HG03469 (cell line): ENCODE results near the gene TOMM5.

Experiments used
- ATAC-seq: cut with Tn5 transposase; IDR thresholded peaks from one replicate; pipeline ENCODE4 v1.9.1; 2021; ENCODE audit warnings: mild to moderate bottlenecking, moderate library complexity, moderate number of reproducible peaks; ENCODE audit not compliant: unreplicated experiment

The TOMM5 gene

DNA sequence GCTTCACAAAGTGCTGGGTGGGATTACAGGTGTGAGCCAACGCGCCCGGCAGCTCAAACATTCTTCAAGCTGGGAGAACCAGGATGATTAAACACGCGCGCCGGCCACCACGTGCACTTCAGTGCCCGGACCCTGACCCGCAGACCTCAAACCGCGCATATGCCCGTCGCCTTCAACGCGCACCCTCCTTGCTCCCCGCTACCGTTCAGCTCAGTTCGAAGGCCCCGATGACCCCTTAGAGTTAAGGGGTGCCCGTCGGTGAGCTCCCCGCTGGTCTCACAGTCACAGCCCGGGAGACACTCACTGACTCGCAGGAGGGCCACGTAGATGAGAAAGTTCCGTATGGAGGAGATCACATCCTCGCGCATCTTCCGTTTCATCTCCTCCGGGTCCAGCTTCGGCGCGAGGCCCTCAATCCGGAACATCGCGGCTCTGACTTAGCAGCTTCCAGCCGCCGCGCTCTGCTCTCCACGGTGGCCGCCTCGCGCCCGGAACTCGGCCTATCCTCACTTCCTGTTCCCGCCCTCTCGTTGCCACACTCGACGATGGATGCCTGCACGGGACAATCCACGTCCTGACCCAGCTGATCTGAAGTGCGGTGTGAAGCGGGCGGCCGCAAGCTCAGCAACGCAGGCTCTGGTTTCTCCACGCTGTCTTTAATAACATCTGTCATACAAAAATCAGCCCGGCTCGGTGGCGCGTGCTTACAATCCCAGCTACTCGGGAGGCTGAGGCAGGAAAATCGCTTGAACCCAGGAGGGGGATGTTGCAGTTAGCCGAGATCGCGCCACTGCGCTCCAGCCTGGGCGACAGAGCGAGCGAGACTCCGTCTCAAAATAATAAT, at the start of gene TOMM5:
TSS of gene TOMM5 (minus strand) at position 490 of the 844 bp plus-strand sequence. CDS start at position 425, 65 bp downstream.
- peak; percentile 72 for ATAC-seq

DNA sequence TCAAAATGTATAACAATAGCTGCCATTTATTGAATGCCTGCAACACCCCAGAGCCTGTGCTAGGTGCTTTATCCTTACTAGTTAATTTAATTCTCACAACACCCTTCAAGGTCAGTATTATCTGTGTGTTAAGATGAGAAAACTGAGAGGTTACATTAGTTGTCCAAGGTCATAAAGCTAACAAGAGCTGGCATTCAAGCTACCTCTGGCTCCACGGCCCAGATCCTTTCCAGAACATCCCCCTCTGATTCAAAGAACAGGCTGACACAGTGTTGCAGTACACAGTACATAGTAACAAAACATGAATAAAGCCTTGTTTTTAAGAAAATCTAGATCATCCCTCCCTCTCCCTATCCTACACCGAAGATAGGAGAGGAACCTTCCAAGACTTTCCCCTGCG, 48.9 kb upstream of the TOMM5 start:
- no peak for ATAC-seq

DNA sequence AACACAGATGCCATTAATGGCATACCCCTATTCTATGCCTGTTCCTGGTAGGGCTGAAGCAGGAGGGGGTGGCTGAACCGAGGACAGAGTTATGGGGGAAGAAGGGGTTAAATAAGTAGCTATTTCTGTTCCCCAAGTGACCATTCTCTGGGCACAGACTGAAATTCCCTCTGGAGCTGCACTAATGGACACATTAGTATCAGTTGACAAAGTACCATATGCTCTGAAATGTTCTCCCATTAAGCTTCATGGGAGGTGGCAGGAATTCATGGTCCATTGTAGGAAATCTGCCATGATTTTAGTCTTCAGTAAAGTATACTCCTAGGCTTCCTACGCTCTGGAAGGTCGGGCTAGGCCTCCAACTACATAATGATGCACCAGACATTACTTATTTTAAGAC, 47.8 kb upstream of the TOMM5 start:
- no peak for ATAC-seq

DNA sequence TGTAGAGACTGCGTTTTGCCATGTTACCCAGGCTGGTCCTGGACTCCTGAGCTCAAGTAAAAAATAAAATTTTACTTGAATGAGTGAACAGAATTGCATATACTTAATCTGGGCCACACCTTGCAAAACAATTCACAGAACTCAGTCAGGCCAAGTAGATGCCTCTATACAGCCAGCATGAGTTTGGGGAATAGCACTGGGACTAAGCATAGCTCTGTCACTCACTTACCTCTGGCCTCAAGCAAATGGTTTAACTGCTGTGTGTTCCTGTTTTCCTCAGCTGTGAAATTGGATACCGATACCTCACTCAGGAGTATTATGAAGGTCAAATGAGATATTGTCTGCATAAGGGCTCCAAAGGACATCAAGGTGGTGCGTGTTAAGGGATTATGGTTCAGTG, 47.4 kb upstream of the TOMM5 start:
- no peak for ATAC-seq

DNA sequence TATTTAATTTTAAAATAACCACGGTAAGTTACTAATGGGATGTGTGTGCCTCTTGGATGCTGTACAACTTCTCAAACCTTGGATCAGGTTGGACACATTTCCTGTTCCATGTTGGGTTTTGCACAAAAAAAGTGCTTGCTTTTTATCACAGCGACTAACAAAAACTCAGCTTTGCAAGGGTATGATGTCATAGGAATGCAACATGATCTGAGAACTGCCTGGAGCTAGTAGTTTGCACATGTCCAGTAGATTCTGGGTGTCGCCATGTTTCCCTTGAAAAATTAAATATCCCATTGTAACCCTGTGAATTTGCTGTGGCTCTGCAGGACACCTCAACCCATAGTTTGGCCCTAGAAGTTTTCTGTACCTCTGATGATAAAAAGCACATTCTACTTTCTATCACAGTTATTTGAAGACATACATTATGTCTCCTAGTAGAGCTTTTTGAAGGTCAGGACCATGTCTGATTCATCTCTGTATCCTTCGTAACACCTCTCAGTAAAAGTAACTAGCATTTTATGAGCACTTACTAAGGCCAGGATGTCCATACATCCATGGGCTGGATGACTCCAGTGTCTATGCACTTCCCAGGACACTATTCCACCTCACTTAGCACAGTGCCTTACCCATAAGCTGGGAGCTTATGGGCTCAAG, 46.8 kb upstream of the TOMM5 start:
- no peak for ATAC-seq

DNA sequence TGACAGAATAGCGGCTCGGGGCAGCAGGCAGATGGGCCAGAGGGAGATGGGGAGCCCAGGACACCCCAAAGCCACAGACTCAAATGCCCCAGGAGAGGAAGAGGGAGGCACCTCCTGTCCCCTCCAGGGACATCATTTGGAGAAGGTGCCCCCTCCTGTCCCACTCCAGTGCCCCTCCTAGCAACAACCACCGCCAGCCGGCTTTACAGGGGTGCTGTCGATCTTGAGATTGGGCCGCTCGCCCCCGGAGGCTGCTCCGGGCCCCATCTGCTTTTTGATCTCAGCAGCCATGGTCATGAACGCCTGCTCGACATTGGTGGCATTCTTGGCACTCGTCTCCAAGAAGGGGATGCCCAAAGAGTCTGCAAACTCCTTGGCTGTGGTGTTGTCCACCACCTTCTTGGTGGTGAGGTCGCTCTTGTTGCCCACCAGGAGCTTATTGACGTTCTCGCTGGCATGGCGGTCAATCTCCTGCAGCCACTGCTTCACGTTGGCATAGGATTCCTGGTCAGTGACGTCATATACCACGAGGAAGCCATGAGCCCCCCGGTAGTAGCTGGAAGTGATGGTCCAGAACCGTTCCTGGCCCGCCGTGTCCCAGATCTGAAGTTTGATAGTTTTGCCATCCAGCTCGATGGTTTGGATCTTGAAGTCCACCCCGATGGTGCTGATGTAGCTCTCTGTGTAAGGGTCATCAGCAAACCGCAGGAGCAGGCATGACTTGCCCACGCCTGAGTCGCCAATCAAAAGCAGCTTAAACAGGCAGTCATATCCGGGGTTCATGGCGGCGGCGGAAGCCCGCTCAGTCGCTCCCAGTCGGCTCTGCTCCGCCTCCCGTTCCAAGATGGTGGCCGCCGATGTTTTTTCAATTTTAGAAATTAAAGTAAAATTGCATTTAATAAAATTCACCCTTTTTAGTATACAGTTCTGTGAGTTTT, 44.4 kb upstream of the TOMM5 start:
- no peak for ATAC-seq

DNA sequence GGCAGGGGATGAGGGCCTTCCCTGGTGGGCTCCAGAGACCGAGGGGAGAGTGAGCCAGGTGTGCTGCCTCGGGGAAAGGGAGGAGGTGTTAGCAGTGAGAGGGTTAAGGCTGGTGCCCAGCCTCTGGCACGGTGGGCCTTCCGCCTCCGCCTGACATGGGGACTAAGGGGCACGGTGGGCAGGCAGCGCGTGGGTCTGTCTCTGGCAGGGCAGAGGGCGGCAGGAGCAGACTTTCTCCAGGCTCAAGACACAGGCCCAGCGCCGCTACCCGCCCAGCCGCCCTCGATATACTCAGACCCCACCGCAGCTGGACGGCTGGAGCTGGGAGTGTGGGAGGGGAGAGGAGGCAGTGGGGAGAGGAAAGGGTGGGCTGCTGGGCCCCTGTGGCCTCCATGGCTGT, 43.4 kb upstream of the TOMM5 start:
- no peak for ATAC-seq

DNA sequence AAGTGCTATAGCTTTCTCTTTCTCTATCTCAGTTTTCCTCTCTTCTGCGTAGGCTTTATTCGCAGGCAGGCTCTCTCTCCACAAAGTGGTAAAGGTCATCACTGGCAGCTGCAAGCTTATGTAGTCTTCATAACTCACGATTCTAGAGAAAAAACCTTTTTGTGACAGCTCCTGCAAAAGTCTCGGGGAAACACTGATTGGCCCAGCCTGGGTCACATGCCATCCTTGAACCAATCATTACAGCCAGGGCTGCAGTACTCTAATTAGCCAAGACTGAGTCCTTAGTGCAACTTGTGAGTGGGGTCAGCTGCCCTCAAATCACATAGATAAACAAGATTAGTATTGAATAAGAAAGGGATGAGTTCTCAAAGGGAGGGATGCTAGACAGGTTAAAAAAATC, 40.1 kb upstream of the TOMM5 start:
- no peak for ATAC-seq

DNA sequence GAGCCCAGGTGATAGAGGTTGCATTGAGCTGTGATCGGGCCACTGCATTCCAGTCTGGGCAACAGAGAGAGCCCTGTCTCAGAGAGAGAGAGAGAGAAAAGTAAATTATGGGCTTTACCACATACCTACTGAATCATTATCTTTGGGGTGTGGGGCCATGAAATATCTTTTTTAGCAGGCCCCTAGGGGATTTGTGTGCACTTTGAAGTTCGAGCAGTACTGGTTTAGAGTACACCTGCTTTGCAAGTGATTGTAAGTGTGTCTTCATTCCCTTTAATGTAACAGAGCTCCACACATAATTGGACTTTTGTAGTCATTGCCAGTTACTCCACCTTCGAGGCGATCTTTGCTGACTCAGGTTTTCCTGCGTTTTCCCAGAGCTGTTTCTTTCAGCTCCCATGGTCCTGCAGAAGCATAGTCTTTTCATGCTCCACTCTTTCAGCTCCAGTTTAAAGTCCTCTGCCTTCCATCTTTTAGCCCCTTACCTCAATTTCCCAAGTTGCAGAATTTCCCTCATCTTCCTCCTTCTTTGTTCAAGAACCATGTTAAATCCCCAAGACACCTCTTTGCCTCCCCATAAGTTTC, 34.4 kb upstream of the TOMM5 start:
- ATAC-seq: no peak

DNA sequence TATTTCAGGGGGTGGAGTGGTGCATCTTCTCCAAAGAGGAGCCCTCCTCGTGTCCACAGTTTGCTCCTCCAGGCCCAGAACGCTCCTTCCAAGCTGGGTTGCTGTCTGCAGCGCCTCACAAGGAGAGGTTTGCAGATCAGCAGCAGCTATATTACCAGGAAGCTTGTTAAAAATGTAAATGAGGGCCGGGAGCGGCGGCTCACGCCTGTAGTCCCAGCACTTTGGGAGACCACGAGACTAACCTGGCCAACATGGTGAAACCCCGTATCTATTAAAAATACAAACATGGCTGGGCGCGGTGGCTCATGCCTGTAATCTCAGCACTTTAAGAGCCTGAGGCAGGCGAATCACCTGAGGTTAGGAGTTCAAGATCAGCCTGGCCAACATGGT, 33.4 kb upstream of the TOMM5 start:
- ATAC-seq: no peak

DNA sequence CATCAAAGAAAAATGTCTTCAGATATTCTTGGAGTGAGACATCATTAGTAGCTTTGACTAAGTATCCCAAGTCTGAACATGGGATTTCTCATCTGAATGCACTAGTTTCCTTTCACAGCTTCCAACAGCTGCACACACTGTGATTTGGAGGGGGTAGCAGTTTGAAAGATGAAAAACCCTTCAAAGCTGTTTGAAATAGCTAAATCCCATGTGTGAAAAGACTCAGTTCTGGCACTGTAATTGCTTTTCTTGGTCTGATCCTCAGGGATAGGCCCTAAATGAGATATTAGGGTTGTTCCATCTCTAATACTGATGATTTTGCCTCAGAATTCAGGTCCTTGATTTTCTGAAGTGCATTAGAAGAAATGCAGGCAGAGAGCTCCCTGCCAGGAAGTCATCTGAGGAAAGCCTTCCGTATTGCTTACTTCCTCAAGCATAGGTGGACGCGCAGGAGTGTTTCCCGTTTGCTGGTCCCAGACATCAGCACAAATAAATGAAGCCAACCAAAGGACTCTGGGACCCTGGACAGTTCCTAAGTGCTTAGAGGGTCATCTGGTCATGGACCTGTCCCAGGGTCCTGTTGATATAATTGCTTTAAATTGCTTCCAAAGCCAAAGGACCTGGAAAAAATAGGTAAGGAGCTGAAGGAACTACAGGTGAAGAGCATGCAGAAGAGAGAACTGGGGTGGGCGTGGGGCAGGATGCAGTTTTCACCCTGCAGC, 32.8 kb upstream of the TOMM5 start:
- ATAC-seq: no peak

DNA sequence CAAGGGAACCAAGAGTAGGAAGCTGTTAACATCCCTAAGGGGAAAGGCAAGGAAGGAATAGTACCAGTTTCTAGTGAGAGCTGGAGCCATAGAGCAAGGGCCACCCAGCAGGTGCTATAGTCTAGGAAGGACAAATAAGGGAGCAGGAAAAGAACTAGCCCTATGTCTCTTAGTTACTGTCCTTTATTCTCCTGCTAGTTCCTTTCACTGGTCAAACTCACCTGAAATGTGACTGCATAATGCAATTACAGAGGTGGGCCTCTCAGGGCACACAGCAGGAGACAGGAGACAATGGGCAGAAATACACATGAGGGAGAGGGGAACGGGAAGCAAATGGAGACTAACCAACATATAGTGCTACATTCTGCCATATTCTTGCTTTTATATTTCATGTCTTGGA, 31.7 kb upstream of the TOMM5 start:
- no peak for ATAC-seq

DNA sequence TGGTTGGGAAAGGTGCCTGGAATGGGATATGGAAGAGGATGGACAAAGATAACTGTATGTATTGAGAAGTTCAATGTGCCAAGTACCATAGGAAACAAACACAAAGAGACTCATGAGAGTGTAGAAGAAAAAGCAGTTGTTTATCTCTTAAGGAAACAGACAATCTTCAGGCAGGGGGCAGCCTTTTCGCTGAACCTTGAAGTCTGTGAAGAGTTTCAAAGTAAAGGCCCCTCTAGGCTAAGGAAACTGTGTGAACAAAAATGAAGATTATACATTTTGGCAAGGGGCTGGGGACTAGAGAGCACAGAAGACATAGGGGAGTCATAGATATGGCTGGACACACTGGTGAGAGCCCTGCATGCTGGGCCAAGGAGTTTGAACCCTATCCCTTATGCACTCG, 30.9 kb upstream of the TOMM5 start:
- no peak for ATAC-seq

DNA sequence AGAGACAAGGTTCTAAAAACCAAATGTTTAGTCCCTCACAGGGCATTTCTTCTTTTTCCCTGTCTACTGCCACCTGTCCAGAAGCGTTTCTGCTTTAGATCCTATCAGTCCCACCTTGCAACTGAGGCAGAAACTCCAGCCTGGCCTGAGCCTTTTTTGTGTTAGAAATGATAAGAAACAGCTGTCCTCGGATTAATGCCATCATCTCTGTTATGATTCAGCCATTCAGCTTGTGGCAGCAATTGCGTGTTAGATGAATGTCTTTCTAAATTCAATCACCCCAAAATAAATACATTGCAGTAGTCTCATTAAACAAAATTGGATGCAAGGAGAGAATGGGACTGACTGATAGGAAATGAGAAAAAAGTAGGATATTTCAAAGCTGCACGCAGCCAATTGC, 30.1 kb upstream of the TOMM5 start:
- ATAC-seq: no peak

DNA sequence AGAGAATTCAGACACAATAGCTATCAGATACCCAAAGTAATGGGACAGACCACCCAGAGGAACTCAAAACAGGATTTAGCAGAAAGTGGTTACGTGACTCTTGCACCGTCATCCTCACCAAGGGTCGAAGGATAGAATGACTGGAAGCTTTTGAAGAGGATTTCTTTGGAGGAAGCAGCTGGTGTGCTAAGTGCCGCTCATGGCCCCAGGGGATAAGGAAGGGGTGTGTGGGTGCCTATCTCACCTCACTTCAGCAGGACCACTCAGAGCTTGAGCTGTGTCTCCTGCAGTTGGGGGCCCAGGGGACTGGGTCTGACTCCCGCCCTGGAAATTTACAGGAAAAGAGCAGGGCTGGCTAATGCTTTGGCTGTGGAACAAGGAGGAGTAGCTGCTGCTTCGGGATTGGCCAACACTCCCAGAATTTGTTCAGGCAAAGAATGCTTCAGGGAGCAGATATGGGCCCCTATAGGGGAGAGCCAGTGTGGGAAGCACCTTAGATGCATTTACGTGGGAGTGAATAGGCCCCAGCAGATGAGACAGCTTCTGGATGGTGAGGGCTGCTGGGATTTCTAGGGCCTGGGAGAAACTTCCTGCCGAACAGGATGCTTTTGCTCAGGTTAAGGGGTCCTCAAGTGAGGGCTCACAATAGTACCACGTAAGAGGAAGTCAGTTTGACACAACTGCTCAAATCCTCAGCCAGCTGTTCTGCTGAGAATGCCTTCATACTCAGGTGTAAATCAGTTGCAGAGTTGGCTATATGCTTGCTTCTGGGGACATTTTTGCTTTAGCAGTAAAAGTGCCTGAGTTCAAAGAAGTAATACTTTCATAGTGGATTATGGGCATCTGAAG, 29.1 kb upstream of the TOMM5 start:
- ATAC-seq: no peak

DNA sequence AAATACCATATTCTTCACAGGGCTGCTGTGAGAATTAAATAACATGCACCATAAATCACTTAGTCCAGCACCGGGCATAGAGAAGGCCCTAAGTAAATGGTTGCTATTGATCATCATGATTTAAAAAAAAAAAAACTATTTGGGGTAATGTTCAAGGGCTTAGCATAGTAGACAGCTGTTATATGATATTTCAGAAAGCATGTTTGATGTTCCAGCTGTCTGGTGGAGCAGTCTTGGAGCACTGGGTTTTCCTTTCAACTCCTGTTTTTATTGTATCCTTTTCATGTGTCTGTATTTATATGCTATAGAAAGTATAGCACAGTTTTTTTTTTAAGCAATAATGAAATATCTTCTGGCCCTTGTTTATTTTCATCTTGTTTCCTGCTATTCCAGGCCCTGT, 28.0 kb upstream of the TOMM5 start:
- ATAC-seq: no peak

DNA sequence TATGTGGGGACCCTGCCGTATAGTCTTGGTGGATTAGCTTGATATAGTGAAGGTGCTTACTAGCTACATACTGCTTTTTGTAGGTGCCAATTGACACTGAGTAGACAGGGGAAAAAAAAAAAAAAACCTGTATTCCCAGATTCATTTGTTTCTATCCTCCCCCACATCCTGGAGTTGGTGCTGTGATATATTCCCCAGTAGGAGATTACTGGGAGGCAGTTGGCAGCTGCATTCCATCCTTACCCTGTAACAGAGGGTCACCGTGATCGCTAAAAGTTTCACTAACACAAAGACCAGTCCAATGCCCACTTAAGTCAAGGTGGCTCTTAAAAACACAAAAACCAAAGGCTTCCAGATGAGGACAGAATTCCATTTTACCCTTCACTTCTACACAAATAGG, 27.4 kb upstream of the TOMM5 start:
- no peak for ATAC-seq

DNA sequence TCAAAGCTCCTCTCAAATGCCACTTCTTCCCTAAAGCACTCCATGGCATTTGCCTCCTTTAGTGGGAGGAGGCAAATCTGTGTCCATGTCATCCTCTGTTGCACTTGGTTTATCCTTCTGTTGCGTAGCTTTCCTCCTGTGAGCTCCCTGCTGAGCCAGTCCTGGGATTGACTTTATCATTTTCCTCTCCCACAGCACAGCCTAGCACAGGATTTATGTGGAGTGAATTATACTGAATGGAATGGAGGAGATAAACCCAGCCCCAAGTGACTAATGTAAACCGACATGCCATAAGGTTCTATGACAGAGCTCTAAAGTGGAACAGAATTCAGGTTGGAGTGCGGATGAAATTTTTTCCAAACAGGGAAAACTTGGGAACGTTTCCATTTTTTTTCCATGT, 26.4 kb upstream of the TOMM5 start:
- ATAC-seq: no peak

DNA sequence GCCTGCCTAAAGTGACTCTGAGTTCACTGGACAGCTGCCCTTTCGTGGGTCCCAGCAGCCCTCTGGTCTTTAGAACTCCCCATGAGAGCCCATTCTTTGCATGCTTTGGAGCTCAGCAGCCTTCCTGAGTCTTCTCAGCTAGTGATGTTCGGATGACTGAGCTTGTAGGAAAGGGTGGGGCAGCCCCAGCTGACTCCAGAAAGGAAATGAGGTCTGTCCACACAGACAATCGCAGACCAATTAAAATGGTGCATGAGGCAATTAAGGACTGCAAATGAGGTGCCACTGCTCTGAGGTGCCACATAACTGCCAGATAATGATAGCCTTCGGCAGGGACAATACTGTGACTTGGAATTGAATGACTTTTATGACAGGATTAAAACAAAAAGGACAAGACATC, 25.4 kb upstream of the TOMM5 start:
- no peak for ATAC-seq

DNA sequence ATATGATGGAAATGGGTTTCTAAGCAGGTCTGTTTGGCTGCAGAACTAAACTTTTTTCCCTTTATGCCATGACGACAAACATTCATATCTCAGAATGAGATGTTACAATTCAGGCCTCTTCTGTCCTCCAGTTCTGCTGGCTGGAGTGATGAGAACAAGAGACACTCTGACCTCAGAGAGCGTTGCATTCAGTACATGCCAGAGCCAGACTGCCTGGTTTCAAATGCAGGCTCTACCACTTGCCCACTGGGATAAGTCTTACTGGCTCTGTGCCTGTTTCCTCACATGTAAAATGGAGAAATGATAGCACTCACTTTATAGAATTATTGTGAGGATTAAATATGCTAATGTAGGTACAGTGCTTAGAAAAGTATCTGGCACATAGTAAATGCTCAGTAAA, 24.8 kb upstream of the TOMM5 start:
- ATAC-seq: no peak
